HG03469 (cell line): ENCODE results near the gene CNN3.

Source experiments
- ATAC-seq: cut with Tn5 transposase; IDR thresholded peaks from one replicate; pipeline ENCODE4 v1.9.1; 2021; ENCODE audit warnings: mild to moderate bottlenecking, moderate library complexity, moderate number of reproducible peaks; ENCODE audit not compliant: unreplicated experiment

The CNN3 gene

GRCh38 chr1:94892604-94893254, 34.2 kb downstream of the CNN3 start:
- ATAC-seq: no peak

GRCh38 chr1:94888201-94888600, 38.7 kb downstream of the CNN3 start:
- ATAC-seq: no peak

GRCh38 chr1:94887603-94888171, 39.2 kb downstream of the CNN3 start:
- ATAC-seq: no peak

GRCh38 chr1:94887106-94887505, 39.8 kb downstream of the CNN3 start:
- no peak for ATAC-seq

GRCh38 chr1:94886361-94886760, 40.5 kb downstream of the CNN3 start:
- ATAC-seq: no peak

GRCh38 chr1:94884507-94884906, 42.4 kb downstream of the CNN3 start:
- ATAC-seq: no peak

- no peak for ATAC-seq
These were observed 42.8 kb downstream of the CNN3 start for GRCh38 chr1:94884106-94884505.

- ATAC-seq: no peak
These were observed 43.2 kb downstream of the CNN3 start for GRCh38 chr1:94883691-94884090.

- no peak for ATAC-seq
These were observed 48.6 kb downstream of the CNN3 start for GRCh38 chr1:94878329-94878728.

GRCh38 chr1:94876362-94876761, 50.5 kb downstream of the CNN3 start:
- no peak for ATAC-seq

GRCh38 chr1:94875794-94876193, 51.1 kb downstream of the CNN3 start:
- ATAC-seq: no peak

GRCh38 chr1:94874423-94874822, 52.5 kb downstream of the CNN3 start:
- no peak for ATAC-seq

GRCh38 chr1:94873520-94874351, 53.2 kb downstream of the CNN3 start:
- ATAC-seq: peak; percentile 64

- no peak for ATAC-seq
These were observed 54.0 kb downstream of the CNN3 start for GRCh38 chr1:94872771-94873495.

- no peak for ATAC-seq
These were observed 55.9 kb downstream of the CNN3 start for GRCh38 chr1:94871031-94871430.

GRCh38 chr1:94866164-94866807, 60.6 kb downstream of the CNN3 start:
- ATAC-seq: no peak

- ATAC-seq: no peak
These were observed 61.5 kb downstream of the CNN3 start for GRCh38 chr1:94865360-94865759.

GRCh38 chr1:94864821-94865220, 62.1 kb downstream of the CNN3 start:
- no peak for ATAC-seq

GRCh38 chr1:94863919-94864318, 63.0 kb downstream of the CNN3 start:
- no peak for ATAC-seq

- no peak for ATAC-seq
These were observed 63.5 kb downstream of the CNN3 start for GRCh38 chr1:94863297-94863911.
